Lower lobe of right lung (tissue), 2 donors: ENCODE results near the gene DNASE1L3. TPM values are rescaled to one million over a fixed set of nuclear protein-coding genes. Genes with fewer than 3 reads are reported as not detected.

Experiments used
- ATAC-seq, 2 donors: fragments of 200-7000 bp; cut with Tn5 transposase; one replicate each; pipeline ENCODE4 v1.9.1; 2020 to 2022; ENCODE audit warnings: mild to moderate bottlenecking in 2 of 2, moderate library complexity in 2 of 2
- DNase-seq: peaks from one replicate; pipeline ENCODE4 v3.0.0-alpha.2; 2020
- H3K27ac ChIP-seq: fragments of 200-600 bp; one replicate; pipeline ENCODE4 v1.8.0; 2022
- H3K27me3 ChIP-seq: fragments of 200-600 bp; one replicate; pipeline ENCODE4 v1.8.0; 2022; ENCODE audit warnings: low read depth
- H3K36me3 ChIP-seq: fragments of 200-600 bp; one replicate; pipeline ENCODE4 v1.8.0; 2022; ENCODE audit warnings: mild to moderate bottlenecking
- H3K4me1 ChIP-seq: fragments of 200-600 bp; one replicate; pipeline ENCODE4 v1.8.0; 2022
- H3K4me3 ChIP-seq: fragments of 200-600 bp; one replicate; pipeline ENCODE4 v1.8.0; 2022; ENCODE audit warnings: mild to moderate bottlenecking
- H3K9me3 ChIP-seq: fragments of 200-600 bp; one replicate; pipeline ENCODE4 v1.8.0; 2022
- intact Hi-C: fragments of 100-400 bp; cut with DNase I; formaldehyde crosslinking; loops from one replicate; pipeline ENCODE4 v1.11.0; 2022
- total RNA-seq: library from RNA; stranded (reverse); fragmentation: NEBNext Ultra II Directional; extraction: Animal tissue kit (Norgen Biotek cat#: 25700); gene quantifications from one replicate; pipeline ENCODE4 v1.2.1, GENCODE V29; 2021
- TF ChIP-seq, protein P1 (sequence below): fragments of 200-600 bp; IDR thresholded peaks from one replicate; pipeline ENCODE4 v1.8.0; 2022; ENCODE audit warnings: antibody characterized with exemption, mild to moderate bottlenecking
- donor health status: DM: no; HTN: yes; CAD: no; lungs with severe emphysema.

DNASE1L3 gene
- total RNA-seq, 1 donor from 2014 or later, result 12.0 TPM

- TF ChIP-seq, protein P1, sequence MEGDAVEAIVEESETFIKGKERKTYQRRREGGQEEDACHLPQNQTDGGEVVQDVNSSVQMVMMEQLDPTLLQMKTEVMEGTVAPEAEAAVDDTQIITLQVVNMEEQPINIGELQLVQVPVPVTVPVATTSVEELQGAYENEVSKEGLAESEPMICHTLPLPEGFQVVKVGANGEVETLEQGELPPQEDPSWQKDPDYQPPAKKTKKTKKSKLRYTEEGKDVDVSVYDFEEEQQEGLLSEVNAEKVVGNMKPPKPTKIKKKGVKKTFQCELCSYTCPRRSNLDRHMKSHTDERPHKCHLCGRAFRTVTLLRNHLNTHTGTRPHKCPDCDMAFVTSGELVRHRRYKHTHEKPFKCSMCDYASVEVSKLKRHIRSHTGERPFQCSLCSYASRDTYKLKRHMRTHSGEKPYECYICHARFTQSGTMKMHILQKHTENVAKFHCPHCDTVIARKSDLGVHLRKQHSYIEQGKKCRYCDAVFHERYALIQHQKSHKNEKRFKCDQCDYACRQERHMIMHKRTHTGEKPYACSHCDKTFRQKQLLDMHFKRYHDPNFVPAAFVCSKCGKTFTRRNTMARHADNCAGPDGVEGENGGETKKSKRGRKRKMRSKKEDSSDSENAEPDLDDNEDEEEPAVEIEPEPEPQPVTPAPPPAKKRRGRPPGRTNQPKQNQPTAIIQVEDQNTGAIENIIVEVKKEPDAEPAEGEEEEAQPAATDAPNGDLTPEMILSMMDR, result no peak
- intact Hi-C loops, result no loop called here
Measured at GRCh38 chr3:58207954-58208353, 2.8 kb downstream of the DNASE1L3 start.

GRCh38 chr3:58206406-58207011 lies 4.3 kb downstream of the DNASE1L3 start:
- peaks cover 6% of the 10 kb centered on the region for H3K4me1 ChIP-seq

More at GRCh38 chr3:58207954-58208353, 2.8 kb downstream of the DNASE1L3 start:
- H3K27me3 ChIP-seq, result no peaks in the 10 kb centered on the region
- no peaks in the 10 kb centered on the region for H3K9me3 ChIP-seq
- DNase-seq (no peak), ATAC-seq (no peak)
- no peak overlapping the region for H3K27ac ChIP-seq
- no peaks in the 10 kb centered on the region for H3K36me3 ChIP-seq
- no peak overlapping the region for H3K4me3 ChIP-seq
- peaks cover 3% of the 10 kb centered on the region for H3K4me1 ChIP-seq

GRCh38 chr3:58205981-58206380 lies 4.8 kb downstream of the DNASE1L3 start:
- Histone ChIP-seq H3K27me3 (no peaks in the 10 kb centered on the region), H3K36me3 (no peaks in the 10 kb centered on the region), H3K27ac (no peak overlapping the region), H3K4me1 (peaks cover 11% of the 10 kb centered on the region), H3K4me3 (no peak overlapping the region), H3K9me3 (no peaks in the 10 kb centered on the region)
- intact Hi-C loops, result no loop called here
- DNase-seq, result no peak
- no peak for ATAC-seq
- TF ChIP-seq, protein P1, result no peak

More at GRCh38 chr3:58206406-58207011, 4.3 kb downstream of the DNASE1L3 start:
- H3K36me3 ChIP-seq, result no peaks in the 10 kb centered on the region
- no peak overlapping the region for H3K27ac ChIP-seq
- no peak for ATAC-seq
- H3K27me3 ChIP-seq, result no peaks in the 10 kb centered on the region
- intact Hi-C loops, result no loop called here
- TF ChIP-seq, protein P1, result no peak
- no peak for DNase-seq
- H3K4me3 ChIP-seq, result no peak overlapping the region
- H3K9me3 ChIP-seq, result no peaks in the 10 kb centered on the region

- Histone ChIP-seq H3K4me1 (peaks cover 14% of the 10 kb centered on the region), H3K27me3 (no peaks in the 10 kb centered on the region), H3K9me3 (no peaks in the 10 kb centered on the region), H3K36me3 (no peaks in the 10 kb centered on the region), H3K4me3 (no peak overlapping the region), H3K27ac (no peak overlapping the region)
- intact Hi-C loops, result no loop called here
- no peak for DNase-seq
- ATAC-seq, result no peak
- TF ChIP-seq, protein P1, result no peak
Measured at GRCh38 chr3:58204720-58205119, 6.1 kb downstream of the DNASE1L3 start.

DNA sequence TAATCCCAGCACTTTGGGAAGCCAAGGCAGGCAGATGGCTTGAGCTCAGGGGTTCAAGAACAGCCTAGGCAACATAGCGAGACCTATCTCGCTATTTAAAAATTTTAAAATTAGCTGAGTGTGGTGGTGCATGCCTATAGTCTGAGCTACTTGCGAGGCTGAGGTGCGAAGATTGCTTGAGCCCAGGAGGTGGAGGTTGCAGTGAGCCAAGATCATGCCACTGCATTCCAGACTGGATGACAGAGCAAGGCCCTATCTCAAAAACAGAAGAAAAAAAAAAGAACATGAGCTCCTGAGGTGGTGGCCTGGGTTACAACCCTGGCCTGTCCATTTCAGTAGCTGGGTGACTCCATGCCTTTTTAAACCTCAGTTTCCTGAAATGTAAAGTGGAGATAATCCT lies 7.2 kb downstream of the DNASE1L3 start:
- Histone ChIP-seq H3K27me3 (no peaks in the 10 kb centered on the region), H3K27ac (no peak overlapping the region), H3K9me3 (no peaks in the 10 kb centered on the region), H3K36me3 (no peaks in the 10 kb centered on the region), H3K4me1 (peaks cover 22% of the 10 kb centered on the region), H3K4me3 (no peak overlapping the region)
- TF ChIP-seq, protein P1, result no peak
- intact Hi-C loops, result no loop called here
- ATAC-seq (no peak), DNase-seq (no peak)
